ENCODE results near the gene DNM3.

DNM3 gene

DNA sequence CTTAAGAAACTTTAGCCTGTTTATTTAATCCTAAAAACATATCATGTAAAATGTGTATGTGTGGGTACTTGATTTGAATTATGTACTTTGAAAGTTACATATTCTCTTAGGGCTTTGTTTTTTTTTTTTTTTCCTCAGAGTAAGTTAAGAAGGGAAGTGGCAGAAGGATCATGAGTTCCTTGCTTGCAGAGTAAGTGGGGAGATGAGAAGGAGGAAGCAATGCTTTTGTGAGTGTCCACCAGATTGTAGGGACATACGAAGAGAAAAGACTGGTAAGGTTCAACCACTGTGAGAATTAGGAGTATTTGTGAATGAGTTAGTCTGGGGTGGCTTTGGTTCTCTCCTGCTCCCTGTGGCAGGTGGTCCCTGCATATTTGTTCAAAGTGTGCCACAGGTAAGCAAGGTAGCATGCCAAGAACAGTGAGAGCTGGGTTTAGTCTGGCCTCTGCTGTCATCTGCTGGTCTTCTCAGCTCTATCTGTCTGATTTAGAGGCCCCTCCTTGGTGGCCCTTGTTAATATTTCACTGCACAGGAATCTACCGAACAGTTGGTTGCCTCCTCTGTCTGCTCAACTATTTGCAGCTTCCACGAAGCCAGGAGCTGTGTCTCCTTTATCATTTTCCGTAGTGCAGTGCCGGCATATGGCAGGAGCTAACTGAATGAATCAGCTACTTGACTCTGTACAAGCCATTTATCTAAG lies 9.5 kb downstream of the DNM3 start:
- H3K4me3 ChIP-seq (ENCODE audit: low read depth, low read length) = no peak overlapping the region
- TF ChIP-seq, protein P1, sequence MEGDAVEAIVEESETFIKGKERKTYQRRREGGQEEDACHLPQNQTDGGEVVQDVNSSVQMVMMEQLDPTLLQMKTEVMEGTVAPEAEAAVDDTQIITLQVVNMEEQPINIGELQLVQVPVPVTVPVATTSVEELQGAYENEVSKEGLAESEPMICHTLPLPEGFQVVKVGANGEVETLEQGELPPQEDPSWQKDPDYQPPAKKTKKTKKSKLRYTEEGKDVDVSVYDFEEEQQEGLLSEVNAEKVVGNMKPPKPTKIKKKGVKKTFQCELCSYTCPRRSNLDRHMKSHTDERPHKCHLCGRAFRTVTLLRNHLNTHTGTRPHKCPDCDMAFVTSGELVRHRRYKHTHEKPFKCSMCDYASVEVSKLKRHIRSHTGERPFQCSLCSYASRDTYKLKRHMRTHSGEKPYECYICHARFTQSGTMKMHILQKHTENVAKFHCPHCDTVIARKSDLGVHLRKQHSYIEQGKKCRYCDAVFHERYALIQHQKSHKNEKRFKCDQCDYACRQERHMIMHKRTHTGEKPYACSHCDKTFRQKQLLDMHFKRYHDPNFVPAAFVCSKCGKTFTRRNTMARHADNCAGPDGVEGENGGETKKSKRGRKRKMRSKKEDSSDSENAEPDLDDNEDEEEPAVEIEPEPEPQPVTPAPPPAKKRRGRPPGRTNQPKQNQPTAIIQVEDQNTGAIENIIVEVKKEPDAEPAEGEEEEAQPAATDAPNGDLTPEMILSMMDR (tag by site-specific recombination; IDR thresholded peaks at IDR 0.05) = peak; percentile 34; the same call in 1 of the 2 replicates
- TF ChIP-seq ZNF16 (tag by site-specific recombination; IDR thresholded peaks at IDR 0.05; ENCODE audit: low read depth) = no peak
- TF ChIP-seq ZNF266 (tag by site-specific recombination; IDR thresholded peaks at IDR 0.05; ENCODE audit: low read depth) = no peak
- no peak for TF ChIP-seq TCF7L2 (IDR thresholded peaks at IDR 0.05; ENCODE audit: borderline replicate concordance, low read depth, low read length)
- no peak for TF ChIP-seq ZNF544 (tag by site-specific recombination; IDR thresholded peaks at IDR 0.05)
- ChIA-PET POLR2A (no interaction called here), CTCF (interaction anchor here (1.0 kb wide), 1 partner anchor 50 kb away, joined by 6 read pairs; no protein-coding TSS in a partner anchor)
- H3K9me3 ChIP-seq (ENCODE audit: control insufficient read depth, insufficient read depth, low read depth, low read length) = no peaks in the 10 kb centered on the region
- H3K36me3 ChIP-seq (ENCODE audit: control insufficient read depth in 2 of 2, insufficient read depth in 1 of 2, low read length in 2 of 2) = no peaks in the 10 kb centered on the region
- H3K4me1 ChIP-seq (ENCODE audit: control insufficient read depth, insufficient read depth, low read length) = no peaks in the 10 kb centered on the region
- no peak overlapping the region for H3K27ac ChIP-seq (ENCODE audit: extremely low read depth, low read depth, low read length)

DNA sequence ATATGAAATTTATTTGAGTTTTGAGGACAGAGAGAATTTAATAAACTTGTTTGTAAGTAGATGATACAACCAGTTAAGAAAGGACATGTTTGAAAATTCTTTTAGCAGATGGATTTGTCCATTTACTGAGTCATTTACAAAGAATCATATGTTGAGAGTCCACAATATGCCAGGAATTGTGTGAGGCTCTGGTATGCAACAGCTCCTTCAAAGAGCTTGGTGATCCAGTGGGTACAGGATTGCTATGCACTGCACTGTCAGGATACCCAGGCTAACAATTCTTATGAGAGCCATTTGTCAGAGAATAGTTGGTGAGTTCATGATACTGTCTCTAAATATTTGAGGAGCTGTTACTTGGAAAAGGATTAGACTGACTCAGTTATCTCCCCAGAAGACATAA lies 11.0 kb downstream of the DNM3 start:
- TF ChIP-seq KLF1 (tag by site-specific recombination; IDR thresholded peaks at IDR 0.05) (no peak), ZNF292 (tag by site-specific recombination; IDR thresholded peaks at IDR 0.05; ENCODE audit: borderline replicate concordance, low read depth) (no peak), ZNF426 (tag by site-specific recombination; IDR thresholded peaks at IDR 0.05) (no peak), GFI1B (tag by site-specific recombination; IDR thresholded peaks at IDR 0.05) (no peak), ZNF354C (tag by site-specific recombination; IDR thresholded peaks at IDR 0.05; ENCODE audit: borderline replicate concordance, low read depth) (no peak), YY1 (tag by site-specific recombination; IDR thresholded peaks at IDR 0.05) (no peak)
- TF ChIP-seq, protein P2, sequence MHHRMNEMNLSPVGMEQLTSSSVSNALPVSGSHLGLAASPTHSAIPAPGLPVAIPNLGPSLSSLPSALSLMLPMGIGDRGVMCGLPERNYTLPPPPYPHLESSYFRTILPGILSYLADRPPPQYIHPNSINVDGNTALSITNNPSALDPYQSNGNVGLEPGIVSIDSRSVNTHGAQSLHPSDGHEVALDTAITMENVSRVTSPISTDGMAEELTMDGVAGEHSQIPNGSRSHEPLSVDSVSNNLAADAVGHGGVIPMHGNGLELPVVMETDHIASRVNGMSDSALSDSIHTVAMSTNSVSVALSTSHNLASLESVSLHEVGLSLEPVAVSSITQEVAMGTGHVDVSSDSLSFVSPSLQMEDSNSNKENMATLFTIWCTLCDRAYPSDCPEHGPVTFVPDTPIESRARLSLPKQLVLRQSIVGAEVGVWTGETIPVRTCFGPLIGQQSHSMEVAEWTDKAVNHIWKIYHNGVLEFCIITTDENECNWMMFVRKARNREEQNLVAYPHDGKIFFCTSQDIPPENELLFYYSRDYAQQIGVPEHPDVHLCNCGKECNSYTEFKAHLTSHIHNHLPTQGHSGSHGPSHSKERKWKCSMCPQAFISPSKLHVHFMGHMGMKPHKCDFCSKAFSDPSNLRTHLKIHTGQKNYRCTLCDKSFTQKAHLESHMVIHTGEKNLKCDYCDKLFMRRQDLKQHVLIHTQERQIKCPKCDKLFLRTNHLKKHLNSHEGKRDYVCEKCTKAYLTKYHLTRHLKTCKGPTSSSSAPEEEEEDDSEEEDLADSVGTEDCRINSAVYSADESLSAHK (tag by site-specific recombination; IDR thresholded peaks at IDR 0.05) = no peak
- Histone ChIP-seq H3K27ac (ENCODE audit: extremely low read depth, low read depth, low read length) (no peak overlapping the region), H3K9me3 (ENCODE audit: control insufficient read depth, insufficient read depth, low read depth, low read length) (no peaks in the 10 kb centered on the region), H3K4me3 (ENCODE audit: low read depth, low read length) (no peak overlapping the region), H3K4me1 (ENCODE audit: control insufficient read depth, insufficient read depth, low read length) (no peaks in the 10 kb centered on the region), H3K36me3 (ENCODE audit: control insufficient read depth in 2 of 2, insufficient read depth in 1 of 2, low read length in 2 of 2) (no peaks in the 10 kb centered on the region)
- ChIA-PET POLR2A (no interaction called here), CTCF (interaction anchor here (0.7 to 1.6 kb wide), 2 partner anchors 11 to 87 kb away, joined by 3 to 5 read pairs; no protein-coding TSS in a partner anchor)

DNA sequence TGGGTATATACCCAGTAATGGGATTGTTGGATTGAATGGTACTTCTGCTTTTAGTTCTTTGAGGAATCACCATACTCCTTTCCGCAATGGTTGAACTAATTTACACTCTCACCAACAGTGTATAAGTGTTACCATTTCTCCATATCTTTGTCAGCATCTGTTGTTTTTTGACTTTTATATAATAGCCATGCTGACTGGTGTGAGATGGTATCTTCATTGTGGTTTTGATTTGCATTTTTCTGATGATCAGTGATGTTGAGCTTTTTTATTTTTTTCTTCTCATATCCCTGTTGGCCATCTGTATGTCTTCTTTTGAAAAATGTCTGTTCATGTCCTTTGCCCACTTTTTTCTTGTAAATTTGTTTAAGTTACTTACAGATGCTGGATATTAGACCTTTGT lies 14.1 kb downstream of the DNM3 start:
- Histone ChIP-seq H3K27ac (ENCODE audit: extremely low read depth, low read depth, low read length) (no peak overlapping the region), H3K4me3 (ENCODE audit: low read depth, low read length) (no peak overlapping the region), H3K4me1 (ENCODE audit: control insufficient read depth, insufficient read depth, low read length) (no peaks in the 10 kb centered on the region), H3K9me3 (ENCODE audit: control insufficient read depth, insufficient read depth, low read depth, low read length) (no peaks in the 10 kb centered on the region), H3K36me3 (ENCODE audit: control insufficient read depth in 2 of 2, insufficient read depth in 1 of 2, low read length in 2 of 2) (no peaks in the 10 kb centered on the region)
- POLR2A ChIA-PET = no interaction called here
- CTCF ChIA-PET = interaction anchor here (0.7 to 1.3 kb wide), 4 partner anchors 34 to 372 kb away, joined by 3 to 4 read pairs (median 4); no protein-coding TSS in a partner anchor
- TF ChIP-seq ZNF621 (tag by site-specific recombination; IDR thresholded peaks at IDR 0.05) = no peak
- TF ChIP-seq ZNF121 (tag by site-specific recombination; IDR thresholded peaks at IDR 0.05) = no peak
- TF ChIP-seq, protein P3, sequence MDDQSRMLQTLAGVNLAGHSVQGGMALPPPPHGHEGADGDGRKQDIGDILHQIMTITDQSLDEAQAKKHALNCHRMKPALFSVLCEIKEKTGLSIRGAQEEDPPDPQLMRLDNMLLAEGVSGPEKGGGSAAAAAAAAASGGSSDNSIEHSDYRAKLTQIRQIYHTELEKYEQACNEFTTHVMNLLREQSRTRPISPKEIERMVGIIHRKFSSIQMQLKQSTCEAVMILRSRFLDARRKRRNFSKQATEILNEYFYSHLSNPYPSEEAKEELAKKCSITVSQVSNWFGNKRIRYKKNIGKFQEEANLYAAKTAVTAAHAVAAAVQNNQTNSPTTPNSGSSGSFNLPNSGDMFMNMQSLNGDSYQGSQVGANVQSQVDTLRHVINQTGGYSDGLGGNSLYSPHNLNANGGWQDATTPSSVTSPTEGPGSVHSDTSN (CRISPR knock-in tag; IDR thresholded peaks at IDR 0.05) = no peak
- no peak for TF ChIP-seq PRDM1 (tag by site-specific recombination; IDR thresholded peaks at IDR 0.05)
- TF ChIP-seq KLF1 (tag by site-specific recombination; IDR thresholded peaks at IDR 0.05) = no peak
- no peak for TF ChIP-seq OSR2 (tag by site-specific recombination; IDR thresholded peaks at IDR 0.05)
- TF ChIP-seq ZNF747 (tag by site-specific recombination; IDR thresholded peaks at IDR 0.05) = no peak
- TF ChIP-seq ZNF792 (tag by site-specific recombination; IDR thresholded peaks at IDR 0.05) = no peak
- TF ChIP-seq ZNF629 (tag by site-specific recombination; IDR thresholded peaks at IDR 0.05) = no peak
- TF ChIP-seq, protein P4, sequence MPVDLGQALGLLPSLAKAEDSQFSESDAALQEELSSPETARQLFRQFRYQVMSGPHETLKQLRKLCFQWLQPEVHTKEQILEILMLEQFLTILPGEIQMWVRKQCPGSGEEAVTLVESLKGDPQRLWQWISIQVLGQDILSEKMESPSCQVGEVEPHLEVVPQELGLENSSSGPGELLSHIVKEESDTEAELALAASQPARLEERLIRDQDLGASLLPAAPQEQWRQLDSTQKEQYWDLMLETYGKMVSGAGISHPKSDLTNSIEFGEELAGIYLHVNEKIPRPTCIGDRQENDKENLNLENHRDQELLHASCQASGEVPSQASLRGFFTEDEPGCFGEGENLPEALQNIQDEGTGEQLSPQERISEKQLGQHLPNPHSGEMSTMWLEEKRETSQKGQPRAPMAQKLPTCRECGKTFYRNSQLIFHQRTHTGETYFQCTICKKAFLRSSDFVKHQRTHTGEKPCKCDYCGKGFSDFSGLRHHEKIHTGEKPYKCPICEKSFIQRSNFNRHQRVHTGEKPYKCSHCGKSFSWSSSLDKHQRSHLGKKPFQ (tag by site-specific recombination; IDR thresholded peaks at IDR 0.05) = no peak
